ENCODE measurements around the gene FCRL6. TPM values are rescaled to one million over a fixed set of nuclear protein-coding genes. Genes with fewer than 3 reads are reported as not detected.

The FCRL6 gene
- total RNA-seq, 3 donors from 2014 or later (not counting 1 experiment from before 2014, with no cell fraction given), result 138 to 309 (median 298) TPM

GRCh38 chr1:159829822-159830465 lies 27.8 kb downstream of the FCRL6 start:
- H3K4me1 ChIP-seq (ENCODE audit: control insufficient read depth, insufficient read depth, low read length), result peaks cover 55% of the 10 kb centered on the region
- peak overlapping the region; percentile 50 for H3K4me3 Mint-ChIP-seq

DNA sequence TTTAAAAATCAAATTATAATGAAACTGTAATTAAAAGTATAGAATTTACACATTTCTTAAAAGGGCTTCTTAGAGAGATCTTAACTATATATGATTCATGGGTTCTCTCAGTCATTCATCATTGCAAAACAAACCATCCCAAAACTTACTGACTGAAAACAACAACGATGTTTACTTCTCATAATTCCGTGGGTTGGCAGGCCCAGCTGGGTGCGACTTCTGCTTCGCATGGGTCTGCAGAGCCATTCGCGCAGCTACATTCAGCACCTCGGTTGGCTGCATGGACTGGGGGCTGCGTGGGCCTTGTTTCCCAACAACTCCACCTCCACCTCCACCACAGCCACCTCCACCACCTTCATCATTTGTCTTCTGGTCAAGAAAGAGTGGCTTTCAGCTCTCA lies 28.6 kb downstream of the FCRL6 start:
- intact Hi-C loops (cut with micrococcal nuclease), result no loop called here
- DNase-seq (no peak), ATAC-seq (no peak)
- H3K4me1 Mint-ChIP-seq, result peaks cover 47 to 51% of the 10 kb centered on the region in 2 donors
- H3K36me3 Mint-ChIP-seq, result peaks cover 17% of the 10 kb centered on the region
- H3K27me3 ChIP-seq (ENCODE audit: control insufficient read depth, insufficient read depth, low read length), result no peaks in the 10 kb centered on the region
- peaks cover 47% of the 10 kb centered on the region for H3K4me1 ChIP-seq (ENCODE audit: control insufficient read depth, insufficient read depth, low read length)
- TF ChIP-seq, protein P1, sequence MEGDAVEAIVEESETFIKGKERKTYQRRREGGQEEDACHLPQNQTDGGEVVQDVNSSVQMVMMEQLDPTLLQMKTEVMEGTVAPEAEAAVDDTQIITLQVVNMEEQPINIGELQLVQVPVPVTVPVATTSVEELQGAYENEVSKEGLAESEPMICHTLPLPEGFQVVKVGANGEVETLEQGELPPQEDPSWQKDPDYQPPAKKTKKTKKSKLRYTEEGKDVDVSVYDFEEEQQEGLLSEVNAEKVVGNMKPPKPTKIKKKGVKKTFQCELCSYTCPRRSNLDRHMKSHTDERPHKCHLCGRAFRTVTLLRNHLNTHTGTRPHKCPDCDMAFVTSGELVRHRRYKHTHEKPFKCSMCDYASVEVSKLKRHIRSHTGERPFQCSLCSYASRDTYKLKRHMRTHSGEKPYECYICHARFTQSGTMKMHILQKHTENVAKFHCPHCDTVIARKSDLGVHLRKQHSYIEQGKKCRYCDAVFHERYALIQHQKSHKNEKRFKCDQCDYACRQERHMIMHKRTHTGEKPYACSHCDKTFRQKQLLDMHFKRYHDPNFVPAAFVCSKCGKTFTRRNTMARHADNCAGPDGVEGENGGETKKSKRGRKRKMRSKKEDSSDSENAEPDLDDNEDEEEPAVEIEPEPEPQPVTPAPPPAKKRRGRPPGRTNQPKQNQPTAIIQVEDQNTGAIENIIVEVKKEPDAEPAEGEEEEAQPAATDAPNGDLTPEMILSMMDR (IDR thresholded peaks at IDR 0.05), result no peak
- no peaks in the 10 kb centered on the region for H3K36me3 ChIP-seq (ENCODE audit: control insufficient read depth, insufficient read depth, low read length)
- WGBS (ENCODE audit: insufficient coverage), result 93% methylated on average over 8 of the region's 8 CpGs
- peaks cover 20 to 30% of the 10 kb centered on the region in 2 donors for H3K27me3 Mint-ChIP-seq (ENCODE audit: low read depth in 2 of 2)
- H3K27ac Mint-ChIP-seq, result no peak overlapping the region
- no peak overlapping the region for H3K27ac ChIP-seq (ENCODE audit: low read length)
- H3K9me3 Mint-ChIP-seq, result peaks cover 5 to 6% of the 10 kb centered on the region in 2 donors
- no peak overlapping the region for H3K4me3 Mint-ChIP-seq
- H3K9me3 ChIP-seq (ENCODE audit: control insufficient read depth, insufficient read depth, low read length), result peaks cover 24% of the 10 kb centered on the region
- H3K4me3 ChIP-seq (ENCODE audit: low read length), result no peak overlapping the region

More at GRCh38 chr1:159829822-159830465, 27.8 kb downstream of the FCRL6 start:
- Mint-ChIP-seq H3K4me1 (peaks cover 55 to 59% of the 10 kb centered on the region in 2 donors), H3K9me3 (peaks cover 5 to 6% of the 10 kb centered on the region in 2 donors), H3K36me3 (peaks cover 17% of the 10 kb centered on the region), H3K27me3 (ENCODE audit: low read depth in 2 of 2) (peaks cover 20 to 25% of the 10 kb centered on the region in 2 donors), H3K27ac (no peak overlapping the region)
- TF ChIP-seq, protein P1 (IDR thresholded peaks at IDR 0.05), result no peak
- WGBS (ENCODE audit: insufficient coverage), result 96% methylated on average over 18 of the region's 18 CpGs
- Histone ChIP-seq H3K27ac (ENCODE audit: low read length) (no peak overlapping the region), H3K9me3 (ENCODE audit: control insufficient read depth, insufficient read depth, low read length) (peaks cover 24% of the 10 kb centered on the region), H3K27me3 (ENCODE audit: control insufficient read depth, insufficient read depth, low read length) (no peaks in the 10 kb centered on the region), H3K4me3 (ENCODE audit: low read length) (no peak overlapping the region), H3K36me3 (ENCODE audit: control insufficient read depth, insufficient read depth, low read length) (no peaks in the 10 kb centered on the region)
- ATAC-seq (no peak), DNase-seq (no peak)
- intact Hi-C loops (cut with micrococcal nuclease), result loop anchor here (10.0 kb wide), 1 partner anchor 1245 kb away; no protein-coding TSS in a partner anchor

DNA sequence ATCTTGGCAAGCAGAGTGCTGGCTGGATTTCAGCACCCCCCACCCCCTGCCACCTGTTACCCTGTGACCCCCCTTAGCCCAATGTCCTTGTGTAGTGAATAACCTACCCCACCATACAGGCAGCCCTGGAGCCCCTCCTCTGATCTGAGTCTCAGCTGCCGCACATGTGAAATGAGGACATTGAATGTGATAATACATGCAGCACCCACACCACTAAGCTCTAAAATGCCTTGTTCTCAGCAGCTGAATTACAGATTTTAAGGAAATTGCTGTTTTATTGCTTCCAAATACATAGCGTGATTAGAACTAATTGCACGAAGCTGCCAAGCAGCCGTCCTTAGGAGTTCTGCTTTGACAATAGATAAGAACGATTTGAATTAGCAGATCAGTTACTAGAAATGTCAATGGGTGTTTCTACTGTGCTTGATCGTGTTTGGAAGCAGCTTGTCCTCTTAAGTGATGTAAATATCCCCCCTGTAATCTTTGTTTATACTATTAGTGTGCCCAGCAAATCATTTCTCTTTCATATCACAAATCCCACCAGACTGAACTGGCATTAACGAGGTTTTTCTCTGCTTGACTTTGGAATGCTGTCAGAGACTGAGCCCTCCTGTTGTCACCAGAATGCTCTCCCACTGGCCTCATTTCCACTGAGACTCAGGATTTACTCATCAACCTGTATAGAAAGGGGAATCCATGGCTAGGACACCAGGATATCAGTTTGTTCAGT lies 29.4 kb downstream of the FCRL6 start:
- no peaks in the 10 kb centered on the region for H3K36me3 ChIP-seq (ENCODE audit: control insufficient read depth, insufficient read depth, low read length)
- Mint-ChIP-seq H3K4me1 (peaks cover 39 to 42% of the 10 kb centered on the region in 2 donors), H3K9me3 (peaks cover 5 to 6% of the 10 kb centered on the region in 2 donors), H3K4me3 (no peak overlapping the region), H3K36me3 (peaks cover 17% of the 10 kb centered on the region), H3K27me3 (ENCODE audit: low read depth in 2 of 2) (peaks cover 20 to 35% of the 10 kb centered on the region in 2 donors), H3K27ac (no peak overlapping the region)
- TF ChIP-seq, protein P1 (IDR thresholded peaks at IDR 0.05), result no peak
- H3K9me3 ChIP-seq (ENCODE audit: control insufficient read depth, insufficient read depth, low read length), result peaks cover 24% of the 10 kb centered on the region
- no peaks in the 10 kb centered on the region for H3K27me3 ChIP-seq (ENCODE audit: control insufficient read depth, insufficient read depth, low read length)
- H3K4me3 ChIP-seq (ENCODE audit: low read length), result no peak overlapping the region
- ATAC-seq (no peak), DNase-seq (no peak)
- peaks cover 39% of the 10 kb centered on the region for H3K4me1 ChIP-seq (ENCODE audit: control insufficient read depth, insufficient read depth, low read length)
- WGBS (ENCODE audit: insufficient coverage), result 96% methylated on average over 7 of the region's 7 CpGs
- intact Hi-C loops (cut with micrococcal nuclease), result no loop called here
- no peak overlapping the region for H3K27ac ChIP-seq (ENCODE audit: low read length)

Measured in natural killer cell (primary cell).